A673 (cell line): ENCODE results near the gene DENND4C. TPM values are rescaled to one million over a fixed set of nuclear protein-coding genes. Genes with fewer than 3 reads are reported as not detected.

Experiments used
- BruUV-seq: library from RNA; stranded (reverse); fragments of 400-500 nt; replicated peaks from 2 replicates; lab custom pipeline; 2021; lab: Mats Ljungman, UMichigan
- CTCF ChIA-PET: fragments of 300-600 bp; sonication (Branson Sonifier 250); formaldehyde crosslinking; loops from one replicate; lab custom pipeline; 2022; ENCODE audit warnings: antibody characterized with exemption; lab: Charles Lee
- POLR2A ChIA-PET: fragments of 300-600 bp; sonication (Branson Sonifier 250); formaldehyde crosslinking; loops from one replicate; lab custom pipeline; 2022; ENCODE audit warnings: antibody characterized with exemption; ENCODE audit not compliant: low non-redundant PET; lab: Charles Lee
- DNase-seq: peaks from one replicate; pipeline ENCODE4 v3.0.0-alpha.2; 2015; ENCODE audit warnings: low spot score
- H3K27ac ChIP-seq: fragments of 200-600 bp; sonication (generic); 2 replicates; pipeline ENCODE4 v1.5.1; 2016; ENCODE audit warnings: mixed run types, low read depth, mild to moderate bottlenecking, mixed read lengths, antibody characterized with exemption, low read length; ENCODE audit not compliant: poor library complexity, severe bottlenecking
- H3K27me3 ChIP-seq: fragments of 200-600 bp; sonication (generic); replicated peaks from 2 replicates; pipeline ENCODE4 v1.6.1; 2017; ENCODE audit warnings: mixed run types, low read depth, mild to moderate bottlenecking, mixed read lengths, antibody characterized with exemption, low read length; ENCODE audit not compliant: insufficient read depth, poor library complexity
- H3K36me3 ChIP-seq: fragments of 200-600 bp; sonication (generic); 2 replicates; pipeline ENCODE4 v1.6.1; 2016; ENCODE audit warnings: mixed run types, mild to moderate bottlenecking, mixed read lengths, antibody characterized with exemption, low read length; ENCODE audit not compliant: insufficient read depth, poor library complexity, severe bottlenecking
- H3K4me1 ChIP-seq: fragments of 200-600 bp; sonication (generic); 2 replicates; pipeline ENCODE4 v1.6.1; 2017; ENCODE audit warnings: mixed run types, mild to moderate bottlenecking, mixed read lengths, antibody characterized with exemption, low read length; ENCODE audit not compliant: insufficient read depth, poor library complexity, severe bottlenecking
- H3K4me3 ChIP-seq: fragments of 200-600 bp; sonication (generic); 2 replicates; pipeline ENCODE4 v1.5.1; 2016; ENCODE audit warnings: low read depth, mixed run types, mild to moderate bottlenecking, mixed read lengths, low read length; ENCODE audit not compliant: poor library complexity, severe bottlenecking
- H3K9me3 ChIP-seq: fragments of 200-600 bp; sonication (generic); 2 replicates; pipeline ENCODE4 v1.6.1; 2016; ENCODE audit warnings: mixed run types, low read depth, mild to moderate bottlenecking, mixed read lengths, antibody characterized with exemption, low read length; ENCODE audit not compliant: poor library complexity, severe bottlenecking
- CTCF ChIP-seq: fragments of 300-800, 200-600 bp; sonication (generic); conservative IDR thresholded peaks from 2 replicates; pipeline ENCODE4 v1.5.1; 2017; ENCODE audit warnings: low read depth, mild to moderate bottlenecking, antibody characterized with exemption, low read length, moderate library complexity, mixed read lengths
- EZH2 ChIP-seq: fragments of 200-600 bp; sonication (generic); IDR thresholded peaks from 2 replicates; pipeline ENCODE4 v1.6.1; 2017; ENCODE audit warnings: borderline replicate concordance, low read depth, mild to moderate bottlenecking, mixed read lengths, antibody characterized with exemption, low read length; ENCODE audit not compliant: poor library complexity, severe bottlenecking
- intact Hi-C: fragments of 100-400 bp; cut with micrococcal nuclease; formaldehyde crosslinking; loops from one replicate; pipeline ENCODE4 v1.10.0; 2022; ENCODE audit not compliant: unreplicated experiment
- total RNA-seq: library from RNA; stranded (reverse); gene quantifications from 2 replicates; pipeline ENCODE4 v1.2.3, GENCODE V29; 2021

The DENND4C gene
- total RNA-seq, 1 experiment from 2014 or later = 13.9 TPM

- no peak for DNase-seq
- Histone ChIP-seq H3K27ac (no peak overlapping the region), H3K4me3 (no peak overlapping the region), H3K4me1 (no peaks in the 10 kb centered on the region), H3K9me3 (no peaks in the 10 kb centered on the region), H3K36me3 (no peaks in the 10 kb centered on the region), H3K27me3 (no peaks in the 10 kb centered on the region)
- no peak for TF ChIP-seq CTCF
- no peak for TF ChIP-seq EZH2
- intact Hi-C loops = no loop called here
- CTCF ChIA-PET = no interaction called here
- no TSS peak for BruUV-seq
- POLR2A ChIA-PET = no interaction called here
Observed at GRCh38 chr9:19306568-19306967, 76.1 kb downstream of the DENND4C start.

- ChIA-PET POLR2A (no interaction called here), CTCF (no interaction called here)
- H3K27ac ChIP-seq = no peak overlapping the region
- TF ChIP-seq EZH2 (no peak), CTCF (no peak)
- H3K4me1 ChIP-seq = no peaks in the 10 kb centered on the region
- intact Hi-C loops = no loop called here
- no peaks in the 10 kb centered on the region for H3K27me3 ChIP-seq
- no peak overlapping the region for H3K4me3 ChIP-seq
- no peaks in the 10 kb centered on the region for H3K36me3 ChIP-seq
- no peaks in the 10 kb centered on the region for H3K9me3 ChIP-seq
- BruUV-seq = no TSS peak
- peak; percentile 0 for DNase-seq
Observed at GRCh38 chr9:19310246-19310645, 79.8 kb downstream of the DENND4C start.

- no peak for TF ChIP-seq EZH2
- TF ChIP-seq CTCF = no peak
Observed at GRCh38 chr9:19313573-19313972, 83.1 kb downstream of the DENND4C start.

More at GRCh38 chr9:19313573-19313972, 83.1 kb downstream of the DENND4C start:
- Histone ChIP-seq H3K36me3 (no peaks in the 10 kb centered on the region), H3K4me3 (no peak overlapping the region), H3K9me3 (no peaks in the 10 kb centered on the region), H3K4me1 (no peaks in the 10 kb centered on the region), H3K27me3 (no peaks in the 10 kb centered on the region), H3K27ac (no peak overlapping the region)
- ChIA-PET CTCF (interaction anchor here (0.6 kb wide), 1 partner anchor 10 kb away, joined by 3 read pairs; no protein-coding TSS in a partner anchor), POLR2A (interaction anchor here (0.6 kb wide), 1 partner anchor 8 kb away, joined by 6 read pairs; no protein-coding TSS in a partner anchor)
- intact Hi-C loops = no loop called here
- no TSS peak for BruUV-seq
- peak; percentile 3 for DNase-seq
